ENCODE results near the gene ZNF587B. TPM values are rescaled to one million over a fixed set of nuclear protein-coding genes. Genes with fewer than 3 reads are reported as not detected.
A peak's percentile ranks its signal among the peaks of the same experiment; 100 is the strongest.
"Not testable (repeated sequence)": the region's sequence is repeated elsewhere in the genome, so short reads cannot be mapped to it uniquely, and the experiment has no call there.

ZNF587B gene
- total RNA-seq, 3 donors from 2014 or later = 13.9 to 21.1 (median 18.3) TPM

DNA sequence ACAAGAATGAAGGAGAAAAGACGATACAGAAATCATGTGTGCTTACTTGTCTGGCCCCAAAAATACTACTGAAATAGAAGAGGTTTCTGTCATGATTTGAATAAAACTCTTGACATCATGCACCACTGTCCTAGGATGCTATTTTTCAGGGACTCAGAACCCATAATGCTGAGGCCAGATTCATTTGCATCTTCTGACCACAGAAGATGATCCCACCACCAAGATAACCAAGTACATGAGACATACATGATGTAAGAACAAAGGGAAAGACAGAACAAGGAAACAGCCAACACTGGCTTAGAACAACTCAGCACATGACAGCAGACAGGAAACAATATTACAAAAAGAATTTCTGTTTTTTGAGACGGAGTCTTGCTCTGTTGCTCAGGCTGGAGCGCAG, 17.9 kb upstream of the ZNF587B start:
- TF ChIP-seq, protein P1, sequence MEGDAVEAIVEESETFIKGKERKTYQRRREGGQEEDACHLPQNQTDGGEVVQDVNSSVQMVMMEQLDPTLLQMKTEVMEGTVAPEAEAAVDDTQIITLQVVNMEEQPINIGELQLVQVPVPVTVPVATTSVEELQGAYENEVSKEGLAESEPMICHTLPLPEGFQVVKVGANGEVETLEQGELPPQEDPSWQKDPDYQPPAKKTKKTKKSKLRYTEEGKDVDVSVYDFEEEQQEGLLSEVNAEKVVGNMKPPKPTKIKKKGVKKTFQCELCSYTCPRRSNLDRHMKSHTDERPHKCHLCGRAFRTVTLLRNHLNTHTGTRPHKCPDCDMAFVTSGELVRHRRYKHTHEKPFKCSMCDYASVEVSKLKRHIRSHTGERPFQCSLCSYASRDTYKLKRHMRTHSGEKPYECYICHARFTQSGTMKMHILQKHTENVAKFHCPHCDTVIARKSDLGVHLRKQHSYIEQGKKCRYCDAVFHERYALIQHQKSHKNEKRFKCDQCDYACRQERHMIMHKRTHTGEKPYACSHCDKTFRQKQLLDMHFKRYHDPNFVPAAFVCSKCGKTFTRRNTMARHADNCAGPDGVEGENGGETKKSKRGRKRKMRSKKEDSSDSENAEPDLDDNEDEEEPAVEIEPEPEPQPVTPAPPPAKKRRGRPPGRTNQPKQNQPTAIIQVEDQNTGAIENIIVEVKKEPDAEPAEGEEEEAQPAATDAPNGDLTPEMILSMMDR (IDR thresholded peaks at IDR 0.05) = no peak
- H3K4me1 ChIP-seq (ENCODE audit: low read depth) = peaks cover 15% of the 10 kb centered on the region
- H3K4me3 ChIP-seq = no peak overlapping the region
- no peak for ATAC-seq
- no peaks in the 10 kb centered on the region for H3K9me3 ChIP-seq
- intact Hi-C loops (cut with DNase I, micrococcal nuclease) = no loop called here
- DNase-seq = no peak
- no peaks in the 10 kb centered on the region for H3K36me3 ChIP-seq (ENCODE audit: low read depth)

DNA sequence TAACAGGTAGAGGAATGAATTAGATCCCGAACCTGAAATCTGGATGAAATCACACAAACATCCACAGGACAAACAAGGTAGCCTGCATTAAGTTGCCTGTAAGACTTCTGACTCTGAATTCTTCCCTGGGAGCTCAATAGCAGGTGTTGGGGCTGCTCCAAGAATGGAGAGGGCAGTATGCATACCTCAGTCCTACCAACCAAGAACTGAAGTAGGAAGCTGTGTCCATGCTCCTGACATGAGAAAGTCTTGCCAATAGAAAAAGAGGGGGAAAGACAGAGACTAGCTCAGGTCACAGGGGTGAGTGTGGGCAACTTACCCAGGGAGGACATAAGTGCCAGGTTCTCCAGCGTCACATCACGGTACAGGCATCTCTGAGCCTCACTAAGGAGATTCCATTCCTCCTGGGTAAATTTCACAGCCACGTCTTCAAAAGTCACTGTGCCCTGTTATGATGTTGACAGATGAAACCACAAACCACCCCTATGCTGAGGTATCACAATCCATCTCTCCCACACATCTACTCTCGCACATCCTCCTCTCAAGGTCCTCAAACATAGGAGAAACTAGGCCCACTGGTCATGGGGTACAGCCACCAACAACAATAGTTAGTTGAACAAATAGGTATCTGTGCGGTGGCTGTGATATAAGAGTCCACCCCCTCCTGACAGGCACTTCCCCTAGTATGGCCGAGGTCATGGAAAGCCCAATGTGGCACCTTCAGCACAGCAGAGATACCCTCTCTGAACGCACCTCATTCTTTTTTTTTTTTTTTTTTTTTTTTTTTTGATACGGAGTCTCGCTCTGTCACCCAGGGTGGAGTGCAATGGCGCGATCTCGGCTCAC, 16.9 kb upstream of the ZNF587B start:
- H3K4me1 ChIP-seq (ENCODE audit: low read depth) = peaks cover 15% of the 10 kb centered on the region
- H3K4me3 ChIP-seq; DNase-seq; H3K36me3 ChIP-seq (ENCODE audit: low read depth); H3K9me3 ChIP-seq; ATAC-seq; intact Hi-C loops (cut with DNase I, micrococcal nuclease): not testable (repeated sequence)

DNA sequence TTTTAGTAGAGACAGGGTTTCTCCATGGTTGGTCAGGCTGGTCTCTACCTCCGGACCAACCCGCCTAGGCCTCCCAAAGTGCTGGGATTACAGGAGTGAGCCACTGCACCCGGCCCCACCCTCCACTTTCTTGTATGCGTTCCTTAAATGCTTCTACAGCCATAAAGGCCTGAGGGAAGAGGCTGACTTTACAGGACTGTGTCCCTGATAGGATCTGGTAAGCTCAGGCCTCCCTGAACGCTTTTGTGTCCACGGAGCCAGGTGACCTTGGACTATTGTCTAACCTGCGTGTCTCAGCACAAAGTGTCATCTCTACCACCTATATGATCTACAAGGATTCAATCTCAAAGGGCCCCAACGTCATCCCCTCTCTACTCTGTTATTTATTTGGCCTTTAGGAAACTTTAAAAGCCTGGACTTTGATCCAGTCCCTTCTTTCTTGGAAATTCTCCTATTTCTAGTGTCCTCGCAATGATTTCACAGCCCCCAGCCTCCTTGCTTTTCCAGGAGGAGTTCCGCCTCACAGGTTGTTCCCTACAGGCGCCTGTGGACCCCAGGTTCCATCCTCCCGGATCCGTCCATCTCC, 16.1 kb upstream of the ZNF587B start:
- Histone ChIP-seq H3K36me3 (ENCODE audit: low read depth) (no peaks in the 10 kb centered on the region), H3K4me3 (peak overlapping the region; percentile 72), H3K9me3 (no peaks in the 10 kb centered on the region), H3K4me1 (ENCODE audit: low read depth) (peaks cover 15% of the 10 kb centered on the region)
- DNase-seq (peak in 2 of 3 donors; percentile 42 to 57), ATAC-seq (peak; percentile 51)
- intact Hi-C loops (cut with DNase I, micrococcal nuclease) = no loop called here
- TF ChIP-seq, protein P1 (IDR thresholded peaks at IDR 0.05) = no peak

DNA sequence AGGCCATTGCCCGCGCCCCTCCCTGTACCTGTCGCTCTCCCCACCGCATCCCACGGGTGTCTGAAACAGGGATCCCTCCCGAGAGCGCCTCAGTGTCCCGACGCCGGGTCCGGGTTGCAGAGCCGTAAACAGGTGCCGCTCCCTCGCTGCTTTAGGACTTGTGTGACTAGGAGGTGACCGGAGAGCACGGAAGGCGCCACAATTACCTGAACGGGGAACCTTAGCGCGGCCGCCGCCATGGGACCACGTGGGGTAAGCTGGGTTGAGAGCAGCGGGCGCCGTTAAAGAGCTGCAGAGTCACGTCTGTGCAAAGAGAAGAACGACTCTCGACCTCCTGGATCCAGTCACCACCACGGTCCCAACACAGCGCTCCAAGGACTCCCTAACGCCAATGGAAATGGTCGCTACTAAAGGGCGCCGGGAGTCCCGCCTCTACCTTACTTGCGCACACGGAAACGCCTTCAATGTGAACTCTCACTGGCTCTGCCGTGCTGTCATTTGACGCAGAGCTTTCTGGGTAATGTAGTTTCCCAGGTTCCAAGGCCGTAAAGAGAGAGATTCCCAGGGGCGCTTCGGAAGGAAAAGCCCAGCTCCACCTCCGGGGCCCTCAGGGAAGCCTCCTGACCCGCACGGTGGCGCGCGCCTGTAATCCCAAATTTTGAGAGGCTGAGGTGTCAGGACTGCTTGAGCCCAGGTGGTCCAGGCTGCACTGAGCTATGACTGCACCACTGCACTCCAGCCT, 15.4 kb upstream of the ZNF587B start, which contains the start of gene ZNF552:
ZNF552 (minus strand) TSS at position 409 of the 742 bp plus-strand sequence; CDS start at position 239, 170 bp downstream.
- ATAC-seq (peak; percentile 92), DNase-seq (peak; percentile 86 to 94 (median 90))
- Histone ChIP-seq H3K4me1 (ENCODE audit: low read depth) (peaks cover 15% of the 10 kb centered on the region), H3K9me3 (no peaks in the 10 kb centered on the region), H3K36me3 (ENCODE audit: low read depth) (no peaks in the 10 kb centered on the region), H3K4me3 (peak within 1 kb of the TSS; percentile 72)
- intact Hi-C loops (cut with DNase I, micrococcal nuclease) = no loop called here
- TF ChIP-seq, protein P1 (IDR thresholded peaks at IDR 0.05) = no peak

DNA sequence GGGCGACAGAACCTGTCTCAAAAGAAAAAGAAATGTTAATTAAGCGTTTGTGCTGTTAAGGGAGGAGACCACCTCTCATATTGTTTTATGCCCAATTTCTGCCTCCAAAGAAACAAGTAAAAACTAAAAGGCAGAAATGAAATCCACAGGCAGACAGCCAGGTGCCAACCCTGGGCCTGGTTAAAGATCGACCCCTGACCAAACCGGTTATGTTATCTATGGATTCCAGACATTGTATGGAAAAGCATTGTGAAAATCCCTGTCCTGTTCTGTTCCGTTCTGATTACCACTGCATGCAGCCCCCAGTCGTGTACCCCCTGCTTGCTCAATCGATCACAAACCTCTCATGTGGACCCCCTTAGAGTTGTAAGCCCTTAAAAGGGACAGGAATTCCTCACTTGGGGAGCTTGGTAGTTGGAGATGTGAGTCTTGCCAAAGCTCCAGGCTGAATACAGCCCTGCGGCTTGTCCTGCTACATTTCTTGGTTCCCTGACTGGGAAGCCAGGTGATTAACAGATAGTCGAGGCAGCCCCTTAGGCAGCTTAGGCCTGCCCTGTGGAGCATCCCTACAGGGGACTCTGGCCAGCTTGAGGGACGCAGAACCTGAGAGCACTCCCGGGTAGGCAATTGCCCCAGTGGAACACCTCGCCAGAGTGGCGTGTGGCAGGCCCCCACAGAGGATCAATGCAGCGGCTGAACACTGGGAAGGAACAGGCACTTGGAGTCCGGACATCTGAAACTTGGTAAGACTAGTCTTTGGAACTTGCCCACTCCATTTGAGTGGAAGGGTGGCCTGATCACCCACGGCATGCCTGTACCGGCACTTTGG, 14.6 kb upstream of the ZNF587B start:
- peak in 1 of 3 donors; percentile 55 for DNase-seq
- Histone ChIP-seq H3K4me3 (no peak overlapping the region), H3K9me3 (no peaks in the 10 kb centered on the region), H3K4me1 (ENCODE audit: low read depth) (peaks cover 19% of the 10 kb centered on the region), H3K36me3 (ENCODE audit: low read depth) (no peaks in the 10 kb centered on the region)
- ATAC-seq = no peak
- intact Hi-C loops (cut with DNase I, micrococcal nuclease) = no loop called here
- TF ChIP-seq, protein P1 (IDR thresholded peaks at IDR 0.05) = no peak

Data from mucosa of descending colon (tissue), 3 donors.